ENCODE results near the gene SLBP. TPM values are rescaled to one million over a fixed set of nuclear protein-coding genes. Genes with fewer than 3 reads are reported as not detected.

SLBP gene
- total RNA-seq, 1 donor from 2014 or later = 62.9 TPM

GRCh38 chr4:1713003-1713851 lies 1.1 kb upstream of the SLBP start:
- H3K4me3 ChIP-seq (ENCODE audit: low read depth, low read length) = peak overlapping the region; percentile 88
- no peak for TF ChIP-seq CTCF (IDR thresholded peaks at IDR 0.05; ENCODE audit: insufficient read depth, low read length, severe bottlenecking)
- H3K27me3 ChIP-seq (ENCODE audit: control insufficient read depth, insufficient read depth, low read length) = no peaks in the 10 kb centered on the region
- DNase-seq (ENCODE audit: low read depth) = peak; percentile 35
- peaks cover 8% of the 10 kb centered on the region for H3K36me3 ChIP-seq (ENCODE audit: control insufficient read depth, insufficient read depth, low read length)
- no peak for FAIRE-seq

GRCh38 chr4:1711571-1712215 lies 426 bp downstream of the SLBP start:
- FAIRE-seq = no peak

DNA sequence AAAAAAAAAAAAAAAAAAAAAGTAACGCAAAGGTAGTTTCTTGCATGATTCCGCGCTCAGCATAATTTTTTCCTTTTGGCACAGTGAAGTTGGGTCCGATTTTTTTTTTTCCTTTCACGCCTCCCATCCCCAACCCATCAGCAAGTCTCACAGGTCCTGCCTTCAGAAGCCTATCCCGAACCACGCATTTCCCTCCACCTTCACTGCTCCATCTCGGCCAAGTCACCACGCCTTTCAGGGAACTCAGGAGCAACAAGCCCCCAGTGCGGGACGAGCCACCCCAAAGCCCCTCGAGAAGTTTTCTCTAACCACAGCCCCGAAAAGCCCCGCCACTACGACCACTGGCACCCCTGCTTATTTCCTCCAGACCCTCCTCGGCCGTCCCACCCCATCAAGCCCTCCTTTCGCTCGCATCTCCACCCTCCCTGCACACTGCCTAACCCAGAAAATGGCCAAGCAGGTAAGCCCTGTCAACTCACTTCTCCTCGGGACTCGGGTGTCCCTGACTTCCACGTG lies 1.0 kb downstream of the SLBP start:
- Histone ChIP-seq H3K4me3 (ENCODE audit: low read depth, low read length) (peak overlapping the region; percentile 88), H3K27me3 (ENCODE audit: control insufficient read depth, insufficient read depth, low read length) (no peaks in the 10 kb centered on the region), H3K36me3 (ENCODE audit: control insufficient read depth, insufficient read depth, low read length) (peaks cover 2% of the 10 kb centered on the region)
- DNase-seq (ENCODE audit: low read depth) = peak; percentile 22
- TF ChIP-seq CTCF (IDR thresholded peaks at IDR 0.05; ENCODE audit: insufficient read depth, low read length, severe bottlenecking) = no peak
- FAIRE-seq = no peak

More at GRCh38 chr4:1711571-1712215, 426 bp downstream of the SLBP start:
- peaks cover 2% of the 10 kb centered on the region for H3K36me3 ChIP-seq (ENCODE audit: control insufficient read depth, insufficient read depth, low read length)
- H3K4me3 ChIP-seq (ENCODE audit: low read depth, low read length) = peak overlapping the region; percentile 88
- no peak for TF ChIP-seq CTCF (IDR thresholded peaks at IDR 0.05; ENCODE audit: insufficient read depth, low read length, severe bottlenecking)
- peak; percentile 29 for DNase-seq (ENCODE audit: low read depth)
- no peaks in the 10 kb centered on the region for H3K27me3 ChIP-seq (ENCODE audit: control insufficient read depth, insufficient read depth, low read length)

DNA sequence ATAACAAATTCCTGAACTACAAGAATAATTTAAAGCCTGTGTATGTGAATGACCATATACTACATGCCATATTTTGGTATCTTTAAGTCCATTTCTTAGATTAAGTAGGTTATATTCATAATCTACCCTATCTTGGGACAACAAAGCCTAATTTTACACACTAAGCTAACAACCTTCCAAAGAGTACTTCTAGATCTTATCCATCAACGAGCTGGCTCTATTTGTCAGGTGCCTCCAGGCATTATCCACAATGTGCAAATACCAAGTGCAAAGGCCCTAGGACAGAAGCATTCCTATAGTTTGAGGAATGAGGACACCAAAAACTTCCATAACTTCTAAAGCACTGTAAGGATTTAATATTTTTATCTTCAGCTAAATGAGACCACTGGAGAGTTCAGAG lies 3.5 kb downstream of the SLBP start:
- DNase-seq (ENCODE audit: low read depth) = no peak
- no peak for FAIRE-seq
- TF ChIP-seq CTCF (IDR thresholded peaks at IDR 0.05; ENCODE audit: insufficient read depth, low read length, severe bottlenecking) = no peak
- peaks cover 3% of the 10 kb centered on the region for H3K36me3 ChIP-seq (ENCODE audit: control insufficient read depth, insufficient read depth, low read length)
- no peak overlapping the region for H3K4me3 ChIP-seq (ENCODE audit: low read depth, low read length)
- no peaks in the 10 kb centered on the region for H3K27me3 ChIP-seq (ENCODE audit: control insufficient read depth, insufficient read depth, low read length)

DNA sequence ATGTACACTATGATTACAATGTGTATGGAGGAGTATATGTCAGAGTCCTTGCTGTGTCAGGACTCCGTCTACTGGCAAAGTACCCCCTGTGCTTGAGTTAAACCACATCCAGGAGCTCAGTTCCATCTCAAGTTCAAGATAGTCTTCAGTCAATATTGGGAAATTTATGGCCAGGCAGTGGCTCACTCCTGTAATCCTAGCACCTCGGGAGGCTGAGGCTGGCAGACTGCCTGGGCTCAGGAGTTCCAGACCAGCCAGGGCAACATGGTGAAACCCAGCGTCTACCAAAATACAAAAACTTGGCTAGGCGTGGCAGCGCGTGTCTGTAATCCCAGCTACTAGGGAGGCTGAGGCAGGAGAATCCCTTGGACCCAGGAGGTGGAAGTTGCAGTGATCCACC lies 5.8 kb downstream of the SLBP start:
- H3K4me3 ChIP-seq (ENCODE audit: low read depth, low read length) = no peak overlapping the region
- no peaks in the 10 kb centered on the region for H3K27me3 ChIP-seq (ENCODE audit: control insufficient read depth, insufficient read depth, low read length)
- DNase-seq (ENCODE audit: low read depth) = no peak
- H3K36me3 ChIP-seq (ENCODE audit: control insufficient read depth, insufficient read depth, low read length) = peaks cover 7% of the 10 kb centered on the region
- FAIRE-seq = no peak
- TF ChIP-seq CTCF (IDR thresholded peaks at IDR 0.05; ENCODE audit: insufficient read depth, low read length, severe bottlenecking) = no peak
